GM12801 (cell line): Measurements from ENCODE around the gene SZRD1.

Experiments used
- CTCF ChIP-seq: IDR thresholded peaks from one replicate; pipeline ENCODE4 v1.5.1; 2011; ENCODE audit warnings: control low read depth; ENCODE audit not compliant: insufficient read length; ENCODE audit errors: extremely low read depth

Gene SZRD1

GRCh38 chr1:16438924-16439323, 71.9 kb downstream of the SZRD1 start:
- no peak for TF ChIP-seq CTCF

- TF ChIP-seq CTCF: no peak
Observed at GRCh38 chr1:16440131-16440469, 73.1 kb downstream of the SZRD1 start.

- TF ChIP-seq CTCF: no peak
Observed at GRCh38 chr1:16440470-16441281, 73.6 kb downstream of the SZRD1 start, which contains the start of gene NECAP2. NECAP2 (plus strand) TSS chr1:16440724; CDS start chr1:16440762, 38 bp downstream.

GRCh38 chr1:16441282-16441665, 74.2 kb downstream of the SZRD1 start:
- TF ChIP-seq CTCF: no peak

GRCh38 chr1:16442265-16442664, 75.2 kb downstream of the SZRD1 start:
- no peak for TF ChIP-seq CTCF

GRCh38 chr1:16442941-16443340, 75.9 kb downstream of the SZRD1 start:
- TF ChIP-seq CTCF: no peak

- no peak for TF ChIP-seq CTCF
Observed at GRCh38 chr1:16443975-16444770, 77.1 kb downstream of the SZRD1 start.
